GM12878 (cell line): Measurements from ENCODE around the gene RAB3B.

ENCODE experiments used
- POLR2A ChIP-seq: IDR thresholded peaks from 2 replicates; pipeline ENCODE4 v1.6.1; 2011; ENCODE audit warnings: low read depth, mild to moderate bottlenecking, low read length
- TF ChIP-seq, protein P1 (sequence below), 3 experiments: IDR thresholded peaks in 2 of 3; conservative IDR thresholded peaks in 1 of 3; 2 replicates each; pipeline ENCODE4 v1.5.1; 2011; ENCODE audit warnings: low read depth in 3 of 3, low read length in 3 of 3, mild to moderate bottlenecking in 3 of 3, control low read depth in 2 of 3, moderate library complexity in 2 of 3, inconsistent platforms in 1 of 3, mixed read lengths in 1 of 3; ENCODE audit not compliant: control insufficient read depth in 2 of 3, insufficient read depth in 1 of 3; ENCODE audit errors: extremely low read depth in 1 of 3

GRCh38 chr1:51989582-51990477 is 670 bp downstream of the RAB3B start:
- TF ChIP-seq, protein P1, sequence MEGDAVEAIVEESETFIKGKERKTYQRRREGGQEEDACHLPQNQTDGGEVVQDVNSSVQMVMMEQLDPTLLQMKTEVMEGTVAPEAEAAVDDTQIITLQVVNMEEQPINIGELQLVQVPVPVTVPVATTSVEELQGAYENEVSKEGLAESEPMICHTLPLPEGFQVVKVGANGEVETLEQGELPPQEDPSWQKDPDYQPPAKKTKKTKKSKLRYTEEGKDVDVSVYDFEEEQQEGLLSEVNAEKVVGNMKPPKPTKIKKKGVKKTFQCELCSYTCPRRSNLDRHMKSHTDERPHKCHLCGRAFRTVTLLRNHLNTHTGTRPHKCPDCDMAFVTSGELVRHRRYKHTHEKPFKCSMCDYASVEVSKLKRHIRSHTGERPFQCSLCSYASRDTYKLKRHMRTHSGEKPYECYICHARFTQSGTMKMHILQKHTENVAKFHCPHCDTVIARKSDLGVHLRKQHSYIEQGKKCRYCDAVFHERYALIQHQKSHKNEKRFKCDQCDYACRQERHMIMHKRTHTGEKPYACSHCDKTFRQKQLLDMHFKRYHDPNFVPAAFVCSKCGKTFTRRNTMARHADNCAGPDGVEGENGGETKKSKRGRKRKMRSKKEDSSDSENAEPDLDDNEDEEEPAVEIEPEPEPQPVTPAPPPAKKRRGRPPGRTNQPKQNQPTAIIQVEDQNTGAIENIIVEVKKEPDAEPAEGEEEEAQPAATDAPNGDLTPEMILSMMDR (IDR thresholded peaks at IDR 0.05 in 2 of 3, conservative IDR thresholded peaks at IDR 0.05 in 1 of 3; ENCODE audit: control insufficient read depth in 2 of 3, extremely low read depth in 1 of 3, insufficient read depth in 1 of 3, low read depth in 3 of 3, low read length in 3 of 3): no peak
- TF ChIP-seq POLR2A: no peak
